ENCODE measurements around the gene SCN5A.

Gene SCN5A

GRCh38 chr3:38646630-38647029 lies 2.9 kb downstream of the SCN5A start:
- no peak for DNase-seq

DNA sequence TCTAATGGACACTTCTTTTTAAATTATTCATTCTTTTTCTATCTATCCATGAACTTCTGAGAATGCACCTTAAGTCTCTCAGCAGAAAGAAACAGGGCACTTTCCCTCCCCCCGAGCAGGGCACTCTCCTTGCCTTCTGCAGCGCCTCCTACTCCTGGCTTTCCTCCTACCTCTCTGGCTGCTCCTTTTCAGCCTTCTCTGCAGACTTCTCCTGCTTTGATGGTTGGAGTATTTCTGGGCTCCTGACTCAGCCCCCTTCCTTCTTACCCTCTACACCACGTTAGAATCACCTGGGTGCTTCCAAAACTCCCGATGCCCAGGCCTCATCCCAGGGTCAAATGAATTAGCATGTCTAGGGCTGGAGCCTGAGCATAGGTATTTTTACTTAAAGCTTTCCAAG lies 3.4 kb downstream of the SCN5A start:
- no peak for DNase-seq

- no peak for DNase-seq
These were observed 3.9 kb downstream of the SCN5A start for GRCh38 chr3:38645601-38646000.

DNA sequence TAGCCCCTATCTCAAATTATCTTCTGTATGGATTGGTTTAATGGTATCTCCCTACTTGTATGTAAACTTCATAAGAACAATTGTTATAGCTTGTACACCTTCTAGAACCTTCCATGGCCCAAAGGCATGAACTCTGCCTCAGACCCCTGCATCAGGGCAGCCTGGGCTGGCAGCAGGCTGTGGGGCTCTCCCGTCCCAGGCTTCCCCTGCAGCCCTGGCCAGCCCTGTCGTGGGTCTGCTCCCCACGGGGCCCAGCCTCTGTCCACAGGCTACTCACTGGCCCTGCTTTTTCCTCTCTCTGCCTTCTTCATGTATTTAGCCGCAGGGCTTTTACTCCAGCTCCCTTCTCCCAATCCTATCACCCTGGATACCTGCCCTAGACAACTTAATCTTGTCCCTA lies 4.4 kb downstream of the SCN5A start:
- no peak for DNase-seq

GRCh38 chr3:38644662-38645053 lies 4.8 kb downstream of the SCN5A start:
- DNase-seq: no peak

DNA sequence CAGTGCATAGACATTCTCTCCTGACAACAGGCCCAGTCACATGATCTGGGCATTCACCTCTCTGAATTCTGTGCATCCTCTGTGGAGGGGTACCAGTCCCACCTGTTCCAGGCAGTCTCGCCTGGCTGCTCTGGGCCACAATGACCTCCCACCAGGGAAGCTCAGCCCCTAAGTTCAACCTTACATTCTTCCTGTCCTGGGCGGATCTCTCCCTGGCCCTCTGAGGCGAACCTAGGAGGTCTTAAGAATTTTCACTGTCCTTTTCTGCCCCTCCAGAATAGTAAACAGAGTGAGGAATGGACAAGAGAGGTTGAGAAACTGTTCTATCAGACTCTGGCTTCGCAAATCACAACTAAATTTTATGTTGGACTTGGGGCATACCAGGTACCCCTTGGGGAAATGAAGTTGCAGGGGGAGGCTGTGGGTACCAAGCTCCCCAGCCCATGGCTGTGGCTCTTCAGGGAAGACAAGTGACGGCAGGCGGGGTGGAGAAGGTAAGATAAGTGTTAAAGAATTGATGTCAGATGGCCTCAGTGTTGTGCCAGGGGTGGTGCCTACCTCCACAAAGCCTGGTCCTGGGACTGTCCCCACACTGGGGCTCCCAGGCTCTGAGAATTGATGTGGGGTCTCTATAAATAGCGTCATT lies 5.3 kb downstream of the SCN5A start:
- no peak for DNase-seq

DNA sequence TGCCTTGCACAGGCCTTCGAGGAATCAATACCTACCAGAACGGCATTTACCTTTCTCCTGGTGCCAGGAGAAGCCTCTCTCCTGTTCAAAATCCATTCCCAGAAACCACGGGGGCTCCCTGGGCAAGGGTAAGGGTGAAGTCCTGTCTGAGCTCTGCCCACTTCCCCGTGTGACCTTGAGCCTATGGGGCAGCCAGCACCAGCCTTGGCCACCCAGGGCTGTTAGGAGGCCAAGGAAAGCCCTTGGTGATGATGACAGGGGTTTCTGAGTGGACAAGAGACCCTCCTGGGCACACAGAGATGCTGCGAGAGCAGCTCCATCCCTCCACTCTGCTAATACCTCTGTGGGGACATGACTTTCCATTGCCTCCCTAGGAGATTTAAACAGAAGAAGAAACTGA lies 5.9 kb downstream of the SCN5A start:
- no peak for DNase-seq

DNA sequence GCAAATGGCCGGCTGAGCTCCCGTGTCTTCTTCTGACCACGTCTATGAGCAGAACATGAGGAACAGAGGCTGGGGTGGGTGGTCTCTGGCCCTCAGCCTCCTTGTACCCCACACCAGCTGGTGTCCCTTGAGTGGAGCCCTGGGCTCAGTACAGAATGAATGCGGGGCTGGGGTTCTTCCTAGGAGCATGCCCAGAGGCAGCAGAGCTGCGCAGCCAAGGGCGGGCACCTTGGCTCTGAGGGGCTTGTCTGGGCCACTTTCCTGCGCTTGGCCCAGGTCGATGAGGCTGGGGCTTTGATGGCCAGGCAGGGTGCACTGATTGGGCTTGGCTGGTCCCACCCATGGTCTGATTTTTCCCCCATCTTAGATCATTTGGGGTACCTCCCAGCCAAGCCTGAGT lies 6.4 kb downstream of the SCN5A start:
- DNase-seq: no peak

GRCh38 chr3:38641461-38642110 lies 7.9 kb downstream of the SCN5A start:
- no peak for DNase-seq

- no peak for DNase-seq
These were observed 8.6 kb downstream of the SCN5A start for GRCh38 chr3:38640661-38641452.

DNA sequence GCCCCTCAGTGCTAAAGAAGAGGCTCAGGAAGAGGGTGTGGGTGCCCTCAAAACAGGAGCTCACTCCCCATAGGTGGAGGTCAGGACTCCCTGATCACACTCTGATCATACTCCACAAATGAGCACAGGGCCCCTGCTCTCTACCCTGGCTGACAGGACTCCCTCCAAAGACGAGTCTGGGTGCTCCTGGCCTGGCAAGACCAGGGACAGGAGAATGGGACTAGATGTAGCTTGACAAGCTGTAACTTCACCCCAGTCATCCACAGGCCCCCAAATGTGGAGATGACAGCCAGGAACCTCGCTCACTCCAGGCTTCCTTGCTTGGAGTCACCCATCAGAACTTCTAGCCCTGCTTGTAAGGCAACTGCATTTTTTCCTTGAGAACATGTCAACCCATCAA lies 11.1 kb downstream of the SCN5A start:
- DNase-seq: no peak

GRCh38 chr3:38637906-38638305 lies 11.6 kb downstream of the SCN5A start:
- no peak for DNase-seq

GRCh38 chr3:38636881-38637280 lies 12.6 kb downstream of the SCN5A start:
- no peak for DNase-seq

GRCh38 chr3:38636464-38636863 lies 13.0 kb downstream of the SCN5A start:
- DNase-seq: no peak

- DNase-seq: no peak
These were observed 15.4 kb downstream of the SCN5A start for GRCh38 chr3:38634111-38634510.

GRCh38 chr3:38632989-38633388 lies 16.5 kb downstream of the SCN5A start:
- no peak for DNase-seq

DNA sequence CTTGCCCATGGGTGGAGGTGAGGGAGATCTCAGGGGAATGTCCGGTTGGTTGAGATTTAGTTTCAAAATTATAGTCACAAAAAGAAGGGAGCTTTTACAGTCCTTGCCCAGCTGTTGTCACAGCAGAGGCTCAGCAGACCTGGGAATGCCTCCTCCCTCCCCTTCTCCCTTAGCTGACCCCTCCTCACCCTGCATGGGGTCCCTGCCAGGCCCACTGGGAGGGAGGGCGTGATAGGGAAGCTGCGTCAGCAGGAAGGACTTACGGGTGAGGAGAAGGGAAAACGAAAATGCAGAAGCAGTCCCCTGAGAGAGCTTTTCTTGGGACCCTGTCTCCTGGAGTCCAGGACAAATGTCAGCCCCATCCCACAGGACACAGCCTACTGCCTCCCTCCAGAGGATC lies 18.9 kb downstream of the SCN5A start:
- no peak for DNase-seq

DNA sequence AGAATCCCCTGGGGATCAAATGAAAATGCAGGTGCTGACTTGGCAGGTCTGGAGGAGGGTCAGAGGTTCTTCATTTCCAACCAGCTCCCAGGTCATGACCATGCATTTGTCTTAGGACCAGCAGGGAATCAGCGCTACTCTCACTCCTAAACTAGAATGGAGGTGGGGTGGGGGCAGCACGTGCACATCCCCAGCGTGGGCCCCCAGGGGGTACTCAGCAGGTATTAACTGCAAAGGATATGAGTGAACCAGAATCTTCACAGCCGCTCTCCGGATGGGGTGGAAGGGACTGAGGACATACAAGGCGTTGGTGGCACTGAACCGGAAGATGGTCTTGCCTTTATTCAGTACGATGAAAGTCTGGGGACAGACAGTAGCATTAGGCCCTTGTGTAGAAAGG lies 19.4 kb downstream of the SCN5A start:
- DNase-seq: no peak

- no peak for DNase-seq
These were observed 20.7 kb downstream of the SCN5A start for GRCh38 chr3:38628835-38629234.

DNA sequence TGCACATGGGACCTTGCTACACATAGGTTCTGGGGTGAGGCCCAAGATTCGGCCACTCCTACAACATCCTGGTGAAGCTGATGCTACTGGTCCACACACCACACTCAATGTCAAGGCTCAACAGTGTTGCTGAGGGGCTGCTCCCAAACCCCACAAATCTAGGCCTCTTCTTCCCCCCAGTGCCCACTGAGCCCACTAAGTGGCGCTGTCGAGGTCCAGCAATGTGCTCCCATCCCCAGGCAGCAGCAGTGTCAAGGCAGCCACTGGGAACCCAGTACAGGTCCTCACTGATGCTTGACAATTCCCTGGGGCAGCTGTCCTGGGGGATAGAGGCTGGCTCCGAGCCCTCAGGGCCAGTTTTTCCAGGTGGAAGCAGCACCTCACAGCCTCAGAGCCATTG lies 21.5 kb downstream of the SCN5A start:
- no peak for DNase-seq

- no peak for DNase-seq
These were observed 23.3 kb downstream of the SCN5A start for GRCh38 chr3:38626171-38626570.

DNA sequence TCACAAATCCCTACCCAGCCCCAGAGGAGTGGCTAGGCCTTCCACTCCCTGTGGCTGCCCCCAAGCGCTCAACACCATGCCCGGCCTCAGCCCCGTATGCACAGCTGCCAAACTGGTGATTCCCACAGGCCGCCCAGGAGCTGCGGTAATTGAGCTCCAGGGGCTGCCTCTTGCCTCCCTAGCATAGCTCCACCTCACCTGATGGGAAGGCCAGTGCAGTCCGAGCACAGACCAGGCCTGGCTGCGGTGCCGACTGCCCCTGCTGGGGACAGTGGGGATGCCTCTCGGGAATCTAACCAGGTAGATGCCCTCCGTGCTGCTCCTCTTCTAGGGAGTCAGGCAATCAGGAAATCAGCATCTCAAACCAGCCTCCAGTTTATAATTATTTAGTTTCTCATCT lies 25.9 kb downstream of the SCN5A start:
- DNase-seq: no peak

- DNase-seq: no peak
These were observed 27.2 kb downstream of the SCN5A start for GRCh38 chr3:38622336-38622735.

- no peak for DNase-seq
These were observed 29.3 kb downstream of the SCN5A start for GRCh38 chr3:38620236-38620635.

All from activated effector memory CD4-positive, alpha-beta T cell treated with Interleukin-2 at 50 U/mL for 16 hours (primary cell).